GM19238 (cell line): ENCODE measurements around the gene NAIF1.
"Not testable (repeated sequence)": the region's sequence is repeated elsewhere in the genome, so short reads cannot be mapped to it uniquely, and the experiment has no call there.

ENCODE experiments used
- DNase-seq: peaks from one replicate; pipeline ENCODE4 v3.0.0; 2011; ENCODE audit warnings: low spot score; ENCODE audit not compliant: insufficient read length

NAIF1 gene

GRCh38 chr9:128034821-128035652 lies 32.1 kb downstream of the NAIF1 start:
- DNase-seq: peak; percentile 69

DNA sequence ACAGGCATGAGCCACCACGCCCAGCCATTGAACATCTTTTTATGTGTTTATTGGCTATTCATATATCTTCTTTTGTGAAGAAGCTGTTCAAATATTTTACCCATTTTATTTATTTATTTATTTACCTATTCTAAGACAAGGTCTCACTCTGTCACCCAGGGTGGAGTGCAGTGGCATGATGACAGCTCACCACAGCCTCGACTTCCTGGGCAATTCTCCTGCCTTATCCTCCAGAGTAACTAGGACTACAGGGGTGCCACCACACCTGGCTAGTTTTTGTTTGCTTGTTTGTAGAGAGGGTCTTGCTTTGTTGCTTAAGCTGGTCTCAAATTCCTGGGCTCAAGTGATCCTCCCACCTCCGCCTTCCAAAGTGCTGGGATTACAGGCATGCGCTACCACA lies 33.5 kb downstream of the NAIF1 start:
- DNase-seq: no peak

DNA sequence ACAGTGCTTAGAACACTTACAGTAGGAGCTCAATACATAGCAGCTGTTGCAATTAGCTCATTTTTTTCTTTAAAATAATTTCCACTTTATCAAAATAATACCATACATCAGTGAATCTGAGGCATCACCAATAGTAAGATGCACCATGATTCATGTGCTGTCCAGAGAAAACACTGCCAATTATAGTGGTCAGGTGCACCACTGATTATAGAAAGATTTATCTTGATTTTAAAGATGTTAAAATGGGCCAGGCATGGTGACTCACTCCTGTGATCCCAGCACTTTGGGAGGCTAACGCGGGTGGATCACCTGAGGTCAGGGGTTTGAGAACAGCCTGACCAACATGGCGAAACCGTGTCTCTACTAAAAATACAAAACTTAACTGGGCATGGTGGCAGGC lies 39.4 kb downstream of the NAIF1 start:
- no peak for DNase-seq

GRCh38 chr9:128026773-128027541 lies 40.2 kb downstream of the NAIF1 start:
- no peak for DNase-seq

DNA sequence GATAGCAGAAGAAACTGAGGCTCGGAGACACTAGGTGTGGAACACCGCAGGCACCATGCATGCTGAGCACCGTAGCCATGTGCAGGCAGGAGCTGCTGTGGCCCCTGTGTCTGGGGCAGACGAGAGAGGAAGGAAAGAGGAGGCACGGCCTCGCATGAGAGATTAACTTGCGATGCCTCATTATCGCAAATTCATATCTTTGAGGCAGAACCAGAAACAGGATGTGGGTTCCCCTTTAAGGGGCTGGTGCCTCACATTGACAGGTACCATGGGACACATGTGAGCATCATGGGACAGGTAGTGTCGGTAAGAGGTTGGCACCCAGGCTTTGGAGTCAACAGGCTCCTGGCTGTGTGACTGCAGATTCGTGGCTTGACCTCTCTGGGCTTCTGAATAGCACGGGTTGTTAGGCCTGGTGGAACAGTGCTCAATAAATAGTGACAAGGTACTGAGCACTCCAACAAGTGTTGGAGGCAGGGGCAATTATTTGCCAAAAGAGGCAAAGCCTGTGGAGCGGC lies 40.8 kb downstream of the NAIF1 start:
- DNase-seq: peak; percentile 54

DNA sequence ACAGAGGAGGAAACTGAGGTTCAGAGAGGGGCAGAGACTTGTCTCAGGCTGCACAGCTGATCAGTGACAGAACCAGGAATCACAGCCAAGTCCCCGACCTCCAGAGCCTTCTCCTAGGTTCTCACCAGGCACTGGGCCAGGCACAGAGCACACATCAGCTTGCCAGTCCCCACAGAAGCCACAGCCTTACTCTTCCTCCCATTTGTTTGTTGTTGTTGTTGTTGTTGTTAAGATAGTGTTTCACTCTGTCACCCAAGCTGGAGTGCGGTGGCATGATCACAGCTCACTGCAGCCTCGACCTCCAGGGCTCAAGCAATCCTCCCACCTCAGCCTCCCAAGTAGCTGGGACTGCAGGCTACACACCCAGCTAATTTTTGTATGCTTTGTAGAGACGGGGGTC lies 41.4 kb downstream of the NAIF1 start:
- DNase-seq: no peak

DNA sequence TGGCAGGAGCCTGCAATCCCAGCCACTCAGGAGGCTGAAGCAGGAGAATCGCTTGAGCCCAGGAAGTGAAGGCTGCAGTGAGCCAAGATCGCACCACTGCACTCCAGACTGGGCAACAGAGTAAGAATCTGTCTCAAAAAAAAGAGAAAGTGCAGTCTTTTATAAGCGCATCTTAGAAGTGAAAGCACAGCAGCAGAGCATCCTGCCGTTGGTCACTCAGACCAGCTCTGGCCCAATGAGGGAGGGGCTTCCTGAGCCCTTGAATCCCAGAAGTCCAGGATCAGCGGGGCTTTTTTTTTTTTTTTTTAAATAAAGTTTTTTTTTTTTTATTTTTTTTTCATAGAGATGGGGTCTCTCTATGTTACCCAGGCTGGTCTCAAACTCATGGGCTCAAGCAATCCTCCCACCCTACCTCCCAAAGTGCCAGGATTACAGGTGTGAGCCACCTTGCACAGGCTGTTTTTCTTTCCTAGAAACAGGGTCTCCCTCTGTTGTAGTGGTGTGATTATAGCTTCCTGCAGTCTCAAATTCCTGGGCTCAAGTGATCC lies 42.3 kb downstream of the NAIF1 start:
- DNase-seq: no peak

DNA sequence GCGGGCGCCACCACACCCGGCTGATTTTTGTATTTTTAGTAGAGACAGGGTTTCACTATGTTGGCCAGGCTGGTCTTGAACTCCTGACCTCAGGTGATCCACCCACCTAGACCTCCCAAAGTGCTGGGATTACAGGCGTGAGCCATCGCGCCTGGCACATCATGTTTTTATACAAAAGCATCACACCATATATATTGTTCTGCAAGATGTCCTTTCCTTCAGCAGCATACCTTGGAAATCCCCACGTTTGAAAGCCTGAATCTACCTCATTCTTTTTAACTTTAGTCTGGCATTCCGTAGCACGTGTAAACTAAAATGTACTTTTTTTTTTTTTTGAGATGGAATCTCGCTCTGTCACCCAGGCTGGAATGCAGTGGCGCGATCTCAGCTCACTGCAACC lies 43.4 kb downstream of the NAIF1 start:
- not testable (repeated sequence) for DNase-seq

- no peak for DNase-seq
These were observed 44.2 kb downstream of the NAIF1 start for GRCh38 chr9:128022886-128023285.

DNA sequence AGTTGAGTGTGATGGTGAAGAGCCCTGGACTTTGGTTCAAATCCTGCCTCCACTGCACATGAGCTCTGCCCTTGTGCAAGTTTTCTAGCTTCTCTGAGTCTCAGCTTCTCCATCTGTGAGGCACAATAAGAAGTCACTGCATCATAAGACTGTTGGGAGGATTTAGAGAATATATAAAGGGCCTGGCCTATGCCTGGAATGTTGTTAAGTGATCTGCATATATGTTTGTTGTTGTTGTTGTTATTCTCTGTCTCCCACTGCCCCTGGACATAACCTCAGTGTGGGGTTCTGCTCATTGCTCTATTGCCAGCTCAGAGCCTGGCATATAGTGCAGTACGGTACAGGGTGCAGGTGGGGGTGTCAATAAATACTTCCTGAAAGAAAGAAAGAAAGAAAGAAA lies 46.0 kb downstream of the NAIF1 start:
- no peak for DNase-seq

- no peak for DNase-seq
These were observed 46.4 kb downstream of the NAIF1 start for GRCh38 chr9:128020692-128021091.

GRCh38 chr9:128015696-128016095 lies 51.4 kb downstream of the NAIF1 start:
- DNase-seq: no peak
